IPS-15b (cell line): ENCODE data around the gene HS2ST1.
"Not testable (repeated sequence)": the region's sequence is repeated elsewhere in the genome, so short reads cannot be mapped to it uniquely, and the experiment has no call there.

ENCODE experiments used
- H3K27me3 ChIP-seq: one replicate; pipeline ENCODE4 v1.6.1; 2013; ENCODE audit warnings: low read length; ENCODE audit not compliant: control insufficient read depth, insufficient read depth
- H3K36me3 ChIP-seq: one replicate; pipeline ENCODE4 v1.6.1; 2013; ENCODE audit warnings: low read length; ENCODE audit not compliant: control insufficient read depth, insufficient read depth
- H3K4me1 ChIP-seq: one replicate; pipeline ENCODE4 v1.6.1; 2013; ENCODE audit warnings: mild to moderate bottlenecking, low read length; ENCODE audit not compliant: control insufficient read depth, insufficient read depth
- H3K4me3 ChIP-seq: one replicate; pipeline ENCODE4 v1.5.1; 2013; ENCODE audit warnings: low read depth, low read length
- H3K9ac ChIP-seq: one replicate; pipeline ENCODE4 v1.6.1; 2013; ENCODE audit warnings: low read depth, mild to moderate bottlenecking, low read length
- H3K9me3 ChIP-seq: one replicate; pipeline ENCODE4 v1.6.1; 2013; ENCODE audit warnings: mild to moderate bottlenecking, low read length; ENCODE audit not compliant: control insufficient read depth, insufficient read depth

The HS2ST1 gene

DNA sequence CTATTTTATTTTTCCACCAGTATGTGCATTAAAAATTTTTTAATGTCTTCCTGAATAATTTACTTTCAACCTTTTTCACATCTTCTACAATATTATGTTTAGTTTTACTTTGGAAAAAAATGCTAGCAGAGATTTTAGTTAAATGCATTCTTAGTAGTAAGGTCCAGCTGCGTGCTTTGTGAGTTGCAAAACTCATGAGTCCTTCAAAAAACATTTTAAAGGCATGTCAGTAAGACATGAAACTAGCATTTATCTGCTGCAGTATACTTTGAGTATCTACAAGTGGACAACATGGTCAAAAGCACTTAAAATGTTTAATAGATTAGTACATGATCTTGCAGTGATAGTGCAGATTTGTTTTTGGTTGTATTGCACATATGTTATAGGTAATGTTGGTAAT is 139.0 kb downstream of the HS2ST1 start:
- Histone ChIP-seq H3K4me1 (no peaks in the 10 kb centered on the region), H3K9me3 (no peaks in the 10 kb centered on the region), H3K36me3 (no peaks in the 10 kb centered on the region), H3K4me3 (no peak overlapping the region), H3K9ac (no peak overlapping the region), H3K27me3 (no peaks in the 10 kb centered on the region)

- Histone ChIP-seq H3K9ac (no peak overlapping the region), H3K9me3 (no peaks in the 10 kb centered on the region), H3K4me1 (no peaks in the 10 kb centered on the region), H3K36me3 (no peaks in the 10 kb centered on the region), H3K4me3 (no peak overlapping the region), H3K27me3 (no peaks in the 10 kb centered on the region)
These were observed 142.5 kb downstream of the HS2ST1 start for GRCh38 chr1:87056974-87057373.

- H3K9ac ChIP-seq, result no peak overlapping the region
- H3K4me3 ChIP-seq, result no peak overlapping the region
- H3K4me1 ChIP-seq, result no peaks in the 10 kb centered on the region
These were observed 143.9 kb downstream of the HS2ST1 start for GRCh38 chr1:87058343-87058649.

DNA sequence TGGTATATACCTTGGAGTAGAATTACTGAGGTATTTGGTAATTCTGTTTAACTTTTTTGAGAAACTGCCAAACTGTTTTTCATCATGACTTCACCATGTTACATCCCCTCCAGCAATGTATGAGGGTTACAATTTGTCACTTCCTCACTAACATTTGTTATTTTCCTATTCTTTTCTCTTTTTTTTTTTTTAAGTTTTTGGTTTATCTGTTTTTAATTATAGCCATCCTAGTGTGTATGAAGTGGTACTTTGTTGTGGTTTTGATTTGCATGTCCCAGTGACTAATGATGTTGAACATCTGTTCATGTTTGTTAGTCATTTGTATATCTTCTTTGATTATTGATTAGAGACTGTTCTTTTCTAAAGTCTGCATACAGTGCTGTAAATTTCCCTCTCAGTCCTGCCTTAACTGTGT is 147.3 kb downstream of the HS2ST1 start:
- Histone ChIP-seq H3K27me3 (no peaks in the 10 kb centered on the region), H3K9me3 (no peaks in the 10 kb centered on the region), H3K4me1 (no peaks in the 10 kb centered on the region), H3K4me3 (no peak overlapping the region), H3K36me3 (no peaks in the 10 kb centered on the region), H3K9ac (no peak overlapping the region)

More at GRCh38 chr1:87058343-87058649, 143.9 kb downstream of the HS2ST1 start:
- no peaks in the 10 kb centered on the region for H3K9me3 ChIP-seq
- no peaks in the 10 kb centered on the region for H3K36me3 ChIP-seq
- H3K27me3 ChIP-seq, result no peaks in the 10 kb centered on the region

GRCh38 chr1:87062687-87063086 is 148.3 kb downstream of the HS2ST1 start:
- no peaks in the 10 kb centered on the region for H3K9me3 ChIP-seq
- H3K9ac ChIP-seq, result no peak overlapping the region
- H3K4me1 ChIP-seq, result no peaks in the 10 kb centered on the region
- no peak overlapping the region for H3K4me3 ChIP-seq
- H3K36me3 ChIP-seq, result no peaks in the 10 kb centered on the region
- no peaks in the 10 kb centered on the region for H3K27me3 ChIP-seq

DNA sequence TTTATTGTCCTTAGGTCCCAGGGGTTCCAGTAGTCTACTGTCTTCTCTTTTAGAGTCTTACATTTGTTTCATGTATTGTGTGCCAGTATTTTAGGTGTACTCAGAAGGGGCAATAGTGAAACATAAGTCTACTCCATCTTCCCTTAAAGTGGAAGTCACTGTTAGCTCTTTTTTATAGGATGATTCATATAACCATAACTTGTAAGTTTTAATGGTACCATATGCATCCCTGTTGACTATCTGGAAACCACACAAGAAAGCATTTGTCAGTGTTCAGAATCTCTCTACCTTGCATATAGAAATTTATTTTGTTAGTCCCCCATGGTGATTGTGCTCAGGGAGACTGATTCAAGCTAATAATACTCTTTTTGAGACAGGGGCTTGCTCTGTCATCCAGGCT is 149.9 kb downstream of the HS2ST1 start:
- Histone ChIP-seq H3K4me1 (no peaks in the 10 kb centered on the region), H3K36me3 (no peaks in the 10 kb centered on the region), H3K4me3 (no peak overlapping the region), H3K9me3 (no peaks in the 10 kb centered on the region), H3K9ac (no peak overlapping the region), H3K27me3 (no peaks in the 10 kb centered on the region)

GRCh38 chr1:87064986-87065385 is 150.6 kb downstream of the HS2ST1 start:
- Histone ChIP-seq H3K27me3 (no peaks in the 10 kb centered on the region), H3K4me3 (no peak overlapping the region), H3K9ac (no peak overlapping the region), H3K9me3 (no peaks in the 10 kb centered on the region), H3K4me1 (no peaks in the 10 kb centered on the region), H3K36me3 (no peaks in the 10 kb centered on the region)

DNA sequence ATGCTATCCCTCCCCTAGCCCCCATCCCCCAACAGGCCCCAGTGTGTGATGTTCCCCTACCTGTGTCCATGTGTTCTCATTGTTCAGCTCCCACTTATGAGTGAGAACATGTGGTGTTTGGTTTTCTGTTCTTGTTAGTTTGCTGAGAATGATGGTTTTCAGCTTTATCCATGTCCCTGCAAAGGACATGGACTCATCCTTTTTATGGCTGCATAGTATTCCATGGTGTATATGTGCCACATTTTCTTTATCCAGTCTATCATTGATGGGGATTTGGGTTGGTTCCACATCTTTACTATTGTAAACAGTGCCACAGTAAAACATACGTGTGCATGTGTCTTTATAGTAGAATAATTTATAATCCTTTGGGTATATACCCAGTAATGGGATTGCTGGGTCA is 152.3 kb downstream of the HS2ST1 start:
- H3K9ac ChIP-seq, H3K4me1 ChIP-seq, H3K4me3 ChIP-seq, H3K9me3 ChIP-seq, H3K36me3 ChIP-seq, H3K27me3 ChIP-seq: not testable (repeated sequence)

- H3K4me3 ChIP-seq, result no peak overlapping the region
- no peaks in the 10 kb centered on the region for H3K36me3 ChIP-seq
- H3K9me3 ChIP-seq, result no peaks in the 10 kb centered on the region
- no peaks in the 10 kb centered on the region for H3K27me3 ChIP-seq
- peaks cover 3% of the 10 kb centered on the region for H3K4me1 ChIP-seq
- no peak overlapping the region for H3K9ac ChIP-seq
These were observed 158.0 kb downstream of the HS2ST1 start for GRCh38 chr1:87072411-87072810.

DNA sequence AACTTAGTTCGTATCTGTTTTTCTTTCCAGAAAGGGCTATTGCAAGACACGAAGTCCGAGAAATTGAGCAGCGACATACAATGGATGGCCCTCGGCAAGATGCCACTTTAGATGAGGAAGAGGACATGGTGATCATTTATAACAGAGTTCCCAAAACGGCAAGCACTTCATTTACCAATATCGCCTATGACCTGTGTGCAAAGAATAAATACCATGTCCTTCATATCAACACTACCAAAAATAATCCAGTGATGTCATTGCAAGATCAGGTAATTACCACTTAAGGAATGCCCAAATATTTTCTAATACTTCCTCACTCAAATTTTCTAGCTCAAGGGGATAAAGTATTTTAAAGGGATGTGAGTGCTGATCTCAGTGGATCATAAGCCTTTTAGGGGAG is 158.5 kb downstream of the HS2ST1 start:
- Histone ChIP-seq H3K4me1 (peaks cover 3% of the 10 kb centered on the region), H3K36me3 (no peaks in the 10 kb centered on the region), H3K9ac (no peak overlapping the region)

GRCh38 chr1:87074001-87074795 is 159.8 kb downstream of the HS2ST1 start:
- Histone ChIP-seq H3K4me3 (no peak overlapping the region), H3K4me1 (peaks cover 3% of the 10 kb centered on the region), H3K9ac (no peak overlapping the region), H3K27me3 (no peaks in the 10 kb centered on the region), H3K9me3 (no peaks in the 10 kb centered on the region), H3K36me3 (no peaks in the 10 kb centered on the region)

More for the DNA sequence above, 158.5 kb downstream of the HS2ST1 start:
- no peaks in the 10 kb centered on the region for H3K27me3 ChIP-seq
- no peaks in the 10 kb centered on the region for H3K9me3 ChIP-seq
- H3K4me3 ChIP-seq, result no peak overlapping the region

DNA sequence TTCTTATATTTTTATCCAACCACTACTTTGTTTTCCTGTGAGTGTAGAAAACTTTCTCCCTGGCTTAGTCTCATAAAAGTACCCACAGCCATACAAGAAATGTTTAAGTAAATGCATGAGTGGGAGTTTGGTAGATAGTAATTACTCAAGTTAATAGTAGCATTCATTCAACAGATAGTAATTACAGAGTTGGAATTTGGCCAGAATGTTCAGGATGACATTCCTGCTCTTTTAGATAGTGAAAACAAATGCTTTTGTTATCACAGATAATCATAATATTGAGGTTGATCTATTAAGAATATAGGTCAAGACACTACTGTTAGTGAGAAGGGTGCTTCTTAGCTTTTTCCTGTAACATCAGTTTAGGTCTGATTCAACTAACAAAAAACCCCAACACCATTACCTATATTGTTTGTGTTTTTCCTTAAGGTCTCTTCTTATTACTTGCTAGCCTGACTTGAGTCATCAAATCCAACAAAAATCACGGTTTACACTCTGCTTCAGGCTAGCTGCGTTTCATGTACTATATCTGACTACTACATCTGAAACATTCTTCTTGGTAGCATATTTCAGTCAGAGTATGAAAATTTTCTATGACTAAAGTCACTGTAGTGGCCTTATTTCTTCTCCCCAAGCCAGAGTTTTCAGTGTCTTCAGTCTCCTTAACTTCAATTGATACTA is 163.7 kb downstream of the HS2ST1 start:
- Histone ChIP-seq H3K27me3 (no peaks in the 10 kb centered on the region), H3K4me1 (no peaks in the 10 kb centered on the region), H3K4me3 (no peak overlapping the region), H3K9me3 (no peaks in the 10 kb centered on the region), H3K36me3 (no peaks in the 10 kb centered on the region), H3K9ac (no peak overlapping the region)
